ENCODE results near the gene FREY1. TPM values are rescaled to one million over a fixed set of nuclear protein-coding genes. Genes with fewer than 3 reads are reported as not detected.

FREY1 gene
- total RNA-seq, 1 donor from 2014 or later: not detected

- H3K27me3 ChIP-seq (ENCODE audit: low read depth): peaks cover 31% of the 10 kb centered on the region
- H3K36me3 ChIP-seq: peaks cover 16% of the 10 kb centered on the region
- TF ChIP-seq, protein P1, sequence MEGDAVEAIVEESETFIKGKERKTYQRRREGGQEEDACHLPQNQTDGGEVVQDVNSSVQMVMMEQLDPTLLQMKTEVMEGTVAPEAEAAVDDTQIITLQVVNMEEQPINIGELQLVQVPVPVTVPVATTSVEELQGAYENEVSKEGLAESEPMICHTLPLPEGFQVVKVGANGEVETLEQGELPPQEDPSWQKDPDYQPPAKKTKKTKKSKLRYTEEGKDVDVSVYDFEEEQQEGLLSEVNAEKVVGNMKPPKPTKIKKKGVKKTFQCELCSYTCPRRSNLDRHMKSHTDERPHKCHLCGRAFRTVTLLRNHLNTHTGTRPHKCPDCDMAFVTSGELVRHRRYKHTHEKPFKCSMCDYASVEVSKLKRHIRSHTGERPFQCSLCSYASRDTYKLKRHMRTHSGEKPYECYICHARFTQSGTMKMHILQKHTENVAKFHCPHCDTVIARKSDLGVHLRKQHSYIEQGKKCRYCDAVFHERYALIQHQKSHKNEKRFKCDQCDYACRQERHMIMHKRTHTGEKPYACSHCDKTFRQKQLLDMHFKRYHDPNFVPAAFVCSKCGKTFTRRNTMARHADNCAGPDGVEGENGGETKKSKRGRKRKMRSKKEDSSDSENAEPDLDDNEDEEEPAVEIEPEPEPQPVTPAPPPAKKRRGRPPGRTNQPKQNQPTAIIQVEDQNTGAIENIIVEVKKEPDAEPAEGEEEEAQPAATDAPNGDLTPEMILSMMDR (IDR thresholded peaks at IDR 0.05; ENCODE audit: borderline replicate concordance): no peak
- intact Hi-C loops (cut with micrococcal nuclease): no loop called here
- H3K4me1 ChIP-seq: peaks cover 28% of the 10 kb centered on the region
- H3K4me3 ChIP-seq: no peak overlapping the region
- H3K9me3 ChIP-seq (replicated peaks): no peaks in the 10 kb centered on the region
- peak; percentile 5 for DNase-seq
- no peak overlapping the region for H3K27ac ChIP-seq (replicated peaks)
These were observed 20.8 kb upstream of the FREY1 start for GRCh38 chr11:45927684-45928413.

GRCh38 chr11:45927332-45927683, 20.2 kb upstream of the FREY1 start:
- H3K27me3 ChIP-seq (ENCODE audit: low read depth): peaks cover 36% of the 10 kb centered on the region
- TF ChIP-seq, protein P1 (IDR thresholded peaks at IDR 0.05; ENCODE audit: borderline replicate concordance): no peak
- H3K27ac ChIP-seq (replicated peaks): no peak overlapping the region
- peaks cover 33% of the 10 kb centered on the region for H3K4me1 ChIP-seq
- no peak overlapping the region for H3K4me3 ChIP-seq
- peaks cover 11% of the 10 kb centered on the region for H3K36me3 ChIP-seq
- H3K9me3 ChIP-seq (replicated peaks): no peaks in the 10 kb centered on the region
- intact Hi-C loops (cut with micrococcal nuclease): no loop called here
- DNase-seq: peak; percentile 10

DNA sequence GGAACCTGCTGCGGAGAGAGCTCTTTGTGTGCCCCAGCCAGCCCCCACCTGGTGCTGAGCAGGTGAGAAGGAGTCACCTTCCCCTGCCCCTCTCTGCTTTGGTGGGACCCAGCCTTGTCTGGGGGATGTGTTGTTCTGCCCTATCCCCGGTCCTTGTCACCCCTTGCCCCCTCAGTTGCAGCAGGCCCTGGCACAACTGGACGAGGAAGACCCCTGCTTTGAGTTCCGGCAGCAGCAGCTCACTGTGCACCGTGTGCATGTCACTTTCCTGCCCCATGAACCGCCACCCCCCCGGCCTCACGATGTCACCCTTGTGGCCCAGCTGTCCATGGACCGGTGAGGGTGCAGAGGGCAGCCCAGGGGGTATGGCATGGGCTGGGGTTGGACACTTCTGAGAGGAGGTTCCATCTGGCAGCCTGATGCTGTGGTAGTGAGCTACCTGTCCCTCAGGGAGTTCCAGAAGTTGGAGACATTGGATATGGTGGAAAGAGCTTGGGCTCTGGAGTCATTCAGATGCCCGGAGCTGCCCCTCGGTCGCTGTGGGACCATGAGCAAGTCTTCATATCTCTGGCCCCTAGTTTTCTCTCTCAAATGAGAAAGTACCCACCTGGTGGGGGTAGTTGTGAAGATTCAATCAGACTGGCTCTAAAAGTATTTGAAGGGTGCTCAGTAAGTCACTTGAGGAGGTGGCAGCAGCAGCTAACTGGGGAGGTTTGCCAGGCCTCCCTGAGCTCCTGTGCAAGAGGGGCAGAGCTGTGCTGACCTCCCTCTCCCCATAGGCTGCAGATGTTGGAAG, 19.7 kb upstream of the FREY1 start:
- H3K4me3 ChIP-seq: no peak overlapping the region
- H3K9me3 ChIP-seq (replicated peaks): no peaks in the 10 kb centered on the region
- TF ChIP-seq, protein P1 (IDR thresholded peaks at IDR 0.05; ENCODE audit: borderline replicate concordance): no peak
- H3K27ac ChIP-seq (replicated peaks): no peak overlapping the region
- intact Hi-C loops (cut with micrococcal nuclease): no loop called here
- peaks cover 39% of the 10 kb centered on the region for H3K4me1 ChIP-seq
- peak; percentile 8 for DNase-seq
- H3K27me3 ChIP-seq (ENCODE audit: low read depth): peaks cover 42% of the 10 kb centered on the region
- peaks cover 5% of the 10 kb centered on the region for H3K36me3 ChIP-seq

DNA sequence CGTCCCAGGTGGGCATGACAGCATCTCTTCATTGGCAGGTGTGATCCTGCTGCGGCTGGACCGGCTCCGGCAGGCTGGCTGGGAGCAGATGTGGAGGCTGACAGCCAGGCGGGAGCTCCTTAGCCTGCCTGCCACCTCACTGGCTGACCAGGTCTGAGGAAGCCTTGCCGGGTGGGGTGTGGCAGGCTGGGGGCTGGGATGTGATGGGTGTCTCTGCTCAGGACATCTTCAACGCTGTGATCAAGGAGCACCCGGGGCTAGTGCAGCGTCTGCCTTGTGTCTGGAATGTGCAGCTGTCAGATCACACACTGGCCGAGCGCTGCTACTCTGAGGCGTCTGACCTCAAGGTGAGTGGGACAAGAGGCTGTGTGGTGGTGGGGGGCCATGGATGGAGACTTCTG, 18.9 kb upstream of the FREY1 start:
- TF ChIP-seq, protein P1 (IDR thresholded peaks at IDR 0.05; ENCODE audit: borderline replicate concordance): no peak
- Histone ChIP-seq H3K36me3 (no peaks in the 10 kb centered on the region), H3K4me3 (no peak overlapping the region), H3K9me3 (replicated peaks) (no peaks in the 10 kb centered on the region), H3K4me1 (peaks cover 34% of the 10 kb centered on the region), H3K27me3 (ENCODE audit: low read depth) (peaks cover 50% of the 10 kb centered on the region), H3K27ac (replicated peaks) (no peak overlapping the region)
- intact Hi-C loops (cut with micrococcal nuclease): no loop called here
- DNase-seq: peak; percentile 9

GRCh38 chr11:45925550-45925949, 18.5 kb upstream of the FREY1 start:
- peaks cover 50% of the 10 kb centered on the region for H3K27me3 ChIP-seq (ENCODE audit: low read depth)
- TF ChIP-seq, protein P1 (IDR thresholded peaks at IDR 0.05; ENCODE audit: borderline replicate concordance): no peak
- intact Hi-C loops (cut with micrococcal nuclease): no loop called here

More at GRCh38 chr11:45925550-45925949, 18.5 kb upstream of the FREY1 start:
- DNase-seq: no peak
- Histone ChIP-seq H3K36me3 (no peaks in the 10 kb centered on the region), H3K4me3 (no peak overlapping the region), H3K27ac (replicated peaks) (no peak overlapping the region), H3K4me1 (peaks cover 30% of the 10 kb centered on the region), H3K9me3 (replicated peaks) (no peaks in the 10 kb centered on the region)

Measured in left ventricle myocardium inferior (tissue), 1 donor.